HFFc6 (cell line): ENCODE data around the gene GNPTAB. TPM values are rescaled to one million over a fixed set of nuclear protein-coding genes. Genes with fewer than 3 reads are reported as not detected.

Source experiments
- DNase-seq: peaks from one replicate; pipeline ENCODE4 v3.0.0-alpha.2; 2018
- H3K27ac Mint-ChIP-seq: 2 replicates; pipeline ENCODE4 v1.8.0; 2020; ENCODE audit warnings: mild to moderate bottlenecking, mixed read lengths
- H3K27me3 Mint-ChIP-seq: 2 replicates; pipeline ENCODE4 v1.8.0; 2021; ENCODE audit warnings: mild to moderate bottlenecking, moderate library complexity, mixed read lengths; ENCODE audit not compliant: insufficient read depth
- H3K36me3 Mint-ChIP-seq: 2 replicates; pipeline ENCODE4 v1.8.0; 2021; ENCODE audit warnings: low read depth, mixed read lengths
- H3K4me1 Mint-ChIP-seq: 2 replicates; pipeline ENCODE4 v1.8.0; 2020; ENCODE audit warnings: low read depth, mixed read lengths
- H3K4me3 Mint-ChIP-seq: 2 replicates; pipeline ENCODE4 v1.8.0; 2020; ENCODE audit warnings: mild to moderate bottlenecking, moderate library complexity, mixed read lengths
- H3K9me3 Mint-ChIP-seq: 2 replicates; pipeline ENCODE4 v1.8.0; 2020; ENCODE audit warnings: mild to moderate bottlenecking, mixed read lengths
- total RNA-seq, 6 experiments: library from RNA; stranded (reverse); fragmentation: NEBNext Ultra II Directional; extraction: Animal tissue kit (Norgen Biotek cat#: 25700); gene quantifications; 2 replicates in 1 of 6; 3 replicates in 5 of 6; pipeline ENCODE4 v1.2.3, GENCODE V29; 2021
- TF ChIP-seq, protein P1 (sequence below): fragments of 200-600 bp; sonication (generic); IDR thresholded peaks from 2 replicates; pipeline ENCODE4 v1.5.0; 2021; ENCODE audit warnings: antibody characterized with exemption, mild to moderate bottlenecking

Gene GNPTAB
- total RNA-seq, 6 experiments from 2014 or later = 37.1 to 53.6 (median 44.9) TPM

DNA sequence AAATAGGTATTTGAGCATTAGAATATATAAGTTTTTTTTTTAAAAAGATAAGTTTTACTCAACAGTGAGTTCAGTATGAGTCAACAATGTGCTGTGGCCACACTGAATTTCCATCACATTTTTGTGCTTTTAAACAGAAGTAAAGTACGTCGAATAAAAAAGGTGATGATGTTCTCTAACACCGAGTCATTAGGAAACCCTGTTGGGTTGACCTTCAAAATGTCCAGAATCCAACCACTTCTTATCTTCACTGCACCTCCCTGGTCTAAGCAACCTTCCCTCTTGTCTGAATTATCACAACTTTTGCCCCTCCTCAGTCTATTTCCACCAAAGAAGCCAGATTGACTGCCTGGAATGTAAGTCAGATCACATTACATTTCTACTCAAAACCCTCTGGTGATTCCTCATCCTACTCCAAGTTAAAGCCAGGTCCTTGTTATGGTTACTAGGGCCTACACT is 48.5 kb downstream of the GNPTAB start:
- Mint-ChIP-seq H3K4me3 (peak overlapping the region; percentile 23), H3K9me3 (no peaks in the 10 kb centered on the region), H3K4me1 (peaks cover 46% of the 10 kb centered on the region), H3K27me3 (peaks cover 2% of the 10 kb centered on the region; the same call in 1 of the 2 replicates), H3K27ac (peak overlapping the region; percentile 60), H3K36me3 (peaks cover 19% of the 10 kb centered on the region)
- TF ChIP-seq, protein P1, sequence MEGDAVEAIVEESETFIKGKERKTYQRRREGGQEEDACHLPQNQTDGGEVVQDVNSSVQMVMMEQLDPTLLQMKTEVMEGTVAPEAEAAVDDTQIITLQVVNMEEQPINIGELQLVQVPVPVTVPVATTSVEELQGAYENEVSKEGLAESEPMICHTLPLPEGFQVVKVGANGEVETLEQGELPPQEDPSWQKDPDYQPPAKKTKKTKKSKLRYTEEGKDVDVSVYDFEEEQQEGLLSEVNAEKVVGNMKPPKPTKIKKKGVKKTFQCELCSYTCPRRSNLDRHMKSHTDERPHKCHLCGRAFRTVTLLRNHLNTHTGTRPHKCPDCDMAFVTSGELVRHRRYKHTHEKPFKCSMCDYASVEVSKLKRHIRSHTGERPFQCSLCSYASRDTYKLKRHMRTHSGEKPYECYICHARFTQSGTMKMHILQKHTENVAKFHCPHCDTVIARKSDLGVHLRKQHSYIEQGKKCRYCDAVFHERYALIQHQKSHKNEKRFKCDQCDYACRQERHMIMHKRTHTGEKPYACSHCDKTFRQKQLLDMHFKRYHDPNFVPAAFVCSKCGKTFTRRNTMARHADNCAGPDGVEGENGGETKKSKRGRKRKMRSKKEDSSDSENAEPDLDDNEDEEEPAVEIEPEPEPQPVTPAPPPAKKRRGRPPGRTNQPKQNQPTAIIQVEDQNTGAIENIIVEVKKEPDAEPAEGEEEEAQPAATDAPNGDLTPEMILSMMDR = no peak
- peak; percentile 43 for DNase-seq

DNA sequence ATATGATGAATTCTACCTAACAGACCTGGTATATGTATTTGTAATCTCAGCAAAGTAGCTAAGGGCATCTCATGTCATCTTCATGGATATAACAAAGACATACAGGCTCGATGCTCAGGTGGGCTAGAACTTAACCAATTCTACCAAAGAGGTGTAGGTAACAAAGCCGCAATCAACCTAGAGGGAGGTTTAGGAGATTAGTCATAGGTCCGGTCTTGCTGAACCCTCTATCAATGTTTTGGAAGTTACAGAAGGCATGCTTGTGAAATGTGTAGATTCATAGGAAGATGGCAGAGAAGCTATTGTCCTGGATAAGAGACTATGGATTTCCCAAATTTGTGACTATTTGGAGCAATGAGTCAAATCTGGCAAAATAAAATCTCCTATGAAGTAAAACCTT is 48.9 kb downstream of the GNPTAB start:
- peaks cover 2% of the 10 kb centered on the region; the same call in 1 of the 2 replicates for H3K27me3 Mint-ChIP-seq
- DNase-seq = no peak
- no peaks in the 10 kb centered on the region for H3K9me3 Mint-ChIP-seq
- TF ChIP-seq, protein P1 = no peak
- H3K4me1 Mint-ChIP-seq = peaks cover 46% of the 10 kb centered on the region
- H3K4me3 Mint-ChIP-seq = no peak overlapping the region
- H3K27ac Mint-ChIP-seq = peak overlapping the region; percentile 25
- peaks cover 19% of the 10 kb centered on the region for H3K36me3 Mint-ChIP-seq

DNA sequence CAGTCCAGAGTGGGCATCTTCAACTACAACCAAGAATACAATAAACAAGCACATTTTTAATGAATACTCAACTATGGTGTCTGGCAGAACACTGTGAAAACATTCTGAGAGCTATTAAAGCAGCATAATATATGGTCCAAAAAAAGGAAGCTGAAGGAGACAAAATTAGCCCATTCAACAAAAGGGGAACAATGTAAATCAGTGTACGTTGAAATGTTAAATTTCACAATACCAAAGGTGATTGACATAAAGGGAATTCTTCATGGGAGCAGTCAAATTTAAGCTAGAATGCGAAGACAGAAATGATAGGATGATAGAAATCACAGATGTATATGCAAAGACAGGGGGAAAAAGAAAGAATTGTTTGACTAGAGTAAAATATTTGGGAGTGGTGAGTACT is 50.2 kb downstream of the GNPTAB start:
- Mint-ChIP-seq H3K27ac (0 out of 2 replicates have a peak overlapping the region, but pooled peaks have one; percentile 14), H3K4me3 (no peak overlapping the region), H3K27me3 (peaks cover 2% of the 10 kb centered on the region; the same call in 1 of the 2 replicates), H3K4me1 (peaks cover 36% of the 10 kb centered on the region), H3K36me3 (peaks cover 19% of the 10 kb centered on the region), H3K9me3 (no peaks in the 10 kb centered on the region)
- no peak for DNase-seq
- TF ChIP-seq, protein P1 = no peak

DNA sequence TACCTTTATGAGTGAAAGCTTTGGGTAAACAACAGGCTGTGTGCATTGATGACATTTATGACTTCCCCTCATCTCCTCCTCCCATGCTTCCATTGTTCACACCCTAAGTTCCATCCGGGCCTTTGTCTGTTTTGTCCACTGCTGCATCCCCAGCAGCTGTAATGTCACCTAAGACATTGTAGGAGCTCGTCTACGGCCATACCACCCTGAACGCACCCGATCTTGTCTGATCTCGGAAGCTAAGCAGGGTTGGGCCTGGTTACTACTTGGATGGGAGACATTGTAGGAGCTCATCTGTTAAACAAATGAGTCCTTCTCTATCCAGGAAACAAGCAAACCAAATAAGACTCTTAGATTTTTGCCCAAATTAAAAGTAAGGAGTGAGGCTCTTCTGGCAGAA is 51.1 kb downstream of the GNPTAB start:
- TF ChIP-seq, protein P1 = no peak
- no peak overlapping the region for H3K4me3 Mint-ChIP-seq
- peaks cover 18% of the 10 kb centered on the region for H3K36me3 Mint-ChIP-seq
- DNase-seq = no peak
- H3K27me3 Mint-ChIP-seq = peaks cover 2% of the 10 kb centered on the region; the same call in 1 of the 2 replicates
- no peak overlapping the region for H3K27ac Mint-ChIP-seq
- peaks cover 36% of the 10 kb centered on the region for H3K4me1 Mint-ChIP-seq
- H3K9me3 Mint-ChIP-seq = no peaks in the 10 kb centered on the region

DNA sequence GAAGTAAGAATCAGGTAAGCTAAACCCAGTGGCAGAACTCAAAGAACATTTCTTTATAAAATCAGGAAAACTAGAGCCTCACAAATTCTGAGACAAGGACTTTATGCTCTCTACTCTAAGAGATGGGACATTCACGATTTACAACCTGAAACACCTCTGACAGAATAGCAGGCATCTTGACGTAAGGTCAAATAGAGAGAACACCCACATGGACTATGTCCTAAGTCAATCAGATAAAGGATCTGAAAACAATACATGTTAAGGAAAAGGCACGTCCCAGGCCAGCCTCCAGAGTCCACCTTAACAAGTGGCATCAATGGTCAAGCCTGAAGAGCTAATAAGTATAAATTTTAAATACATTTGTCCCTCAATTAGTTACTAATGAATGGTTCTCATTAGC is 51.6 kb downstream of the GNPTAB start:
- Mint-ChIP-seq H3K27ac (no peak overlapping the region), H3K4me1 (peaks cover 37% of the 10 kb centered on the region), H3K27me3 (peaks cover 2% of the 10 kb centered on the region; the same call in 1 of the 2 replicates), H3K9me3 (no peaks in the 10 kb centered on the region), H3K4me3 (no peak overlapping the region), H3K36me3 (peaks cover 13% of the 10 kb centered on the region)
- TF ChIP-seq, protein P1 = no peak
- no peak for DNase-seq
